Fibroblast of lung (primary cell): ENCODE data around the gene ZNF593. TPM values are rescaled to one million over a fixed set of nuclear protein-coding genes. Genes with fewer than 3 reads are reported as not detected.

Experiments used
- DNase-seq, 2 donors: peaks; one replicate each; pipeline versions ENCODE4 v3.0.0 to v3.0.0-alpha.2; 2010; ENCODE audit warnings: low read depth in 2 of 2
- H2AFZ ChIP-seq: 2 replicates; pipeline ENCODE4 v1.5.1; 2012; ENCODE audit warnings: low read length, control low read depth, inconsistent platforms
- H3K27ac ChIP-seq: 2 replicates; pipeline ENCODE4 v1.5.1; 2011; ENCODE audit warnings: low read length, control low read depth; ENCODE audit not compliant: insufficient read depth
- H3K27me3 ChIP-seq: 2 replicates; pipeline ENCODE4 v1.5.1; 2011; ENCODE audit warnings: mild to moderate bottlenecking, low read length; ENCODE audit not compliant: control insufficient read depth, insufficient read depth
- H3K36me3 ChIP-seq: 2 replicates; pipeline ENCODE4 v1.5.1; 2011; ENCODE audit warnings: low read length; ENCODE audit not compliant: control insufficient read depth, insufficient read depth
- H3K4me1 ChIP-seq: 2 replicates; pipeline ENCODE4 v1.5.1; 2011; ENCODE audit warnings: low read length; ENCODE audit not compliant: control insufficient read depth, insufficient read depth; ENCODE audit errors: extremely low read depth
- H3K4me2 ChIP-seq: 2 replicates; pipeline ENCODE4 v1.5.1; 2011; ENCODE audit warnings: low read length, control low read depth; ENCODE audit not compliant: insufficient read depth; ENCODE audit errors: extremely low read depth
- H3K4me3 ChIP-seq, 4 experiments: fragments of 200-600 bp in 1 of 4; sonication (generic) in 1 of 4; replicated peaks in 1 of 4; 2 replicates each; pipeline ENCODE4 v1.5.1; 2011 to 2016; ENCODE audit warnings: low read length in 4 of 4, low read depth in 3 of 4, mild to moderate bottlenecking in 3 of 4, control low read depth in 2 of 4, inconsistent platforms in 1 of 4, mixed read lengths in 1 of 4; ENCODE audit not compliant: insufficient read depth in 1 of 4; ENCODE audit errors: control extremely low read depth in 1 of 4
- H3K79me2 ChIP-seq: 2 replicates; pipeline ENCODE4 v1.5.1; 2012; ENCODE audit warnings: mild to moderate bottlenecking, low read length, inconsistent platforms; ENCODE audit not compliant: control insufficient read depth, insufficient read depth
- H3K9ac ChIP-seq: 2 replicates; pipeline ENCODE4 v1.5.1; 2011; ENCODE audit warnings: mild to moderate bottlenecking, low read length, control low read depth; ENCODE audit not compliant: insufficient read depth
- H3K9me3 ChIP-seq: 2 replicates; pipeline ENCODE4 v1.5.1; 2012; ENCODE audit warnings: low read depth, low read length; ENCODE audit not compliant: control insufficient read depth, insufficient read depth
- H4K20me1 ChIP-seq: 2 replicates; pipeline ENCODE4 v1.5.1; 2011; ENCODE audit warnings: low read length; ENCODE audit not compliant: control insufficient read depth, insufficient read depth; ENCODE audit errors: extremely low read depth
- EZH2 ChIP-seq: IDR thresholded peaks from 2 replicates; pipeline ENCODE4 v1.5.1; 2012; ENCODE audit warnings: low read length, control low read depth, mild to moderate bottlenecking; ENCODE audit errors: missing control alignments
- polyA plus RNA-seq, 2 donors: library from polyadenylated mRNA; depleted of rRNA in 1 of 2; stranded (reverse) in 1 of 2; unstranded in 1 of 2; fragments of >200 nt; gene quantifications; 2 replicates each; pipeline ENCODE4 v1.2.1, GENCODE V29; 2011 to 2012; ENCODE audit warnings: missing spikeins in 1 of 2
- total RNA-seq: library from RNA; depleted of rRNA; stranded (reverse); fragments of >200 nt; gene quantifications from 2 replicates; pipeline ENCODE4 v1.2.1, GENCODE V29; 2014
- TF ChIP-seq, protein P1 (sequence below), 2 donors: IDR thresholded peaks in 1 of 2; conservative IDR thresholded peaks in 1 of 2; 1 replicate in 1 of 2; 2 replicates in 1 of 2; pipeline ENCODE4 v1.5.1; 2011 to 2012; ENCODE audit warnings: low read length in 2 of 2, control low read depth in 1 of 2, inconsistent platforms in 1 of 2, low read depth in 1 of 2, mild to moderate bottlenecking in 1 of 2

The ZNF593 gene
- total and polyA plus RNA-seq, 2 donors (not counting 1 experiment from before 2014, with no cell fraction given): 17.6 to 30.7 TPM

DNA sequence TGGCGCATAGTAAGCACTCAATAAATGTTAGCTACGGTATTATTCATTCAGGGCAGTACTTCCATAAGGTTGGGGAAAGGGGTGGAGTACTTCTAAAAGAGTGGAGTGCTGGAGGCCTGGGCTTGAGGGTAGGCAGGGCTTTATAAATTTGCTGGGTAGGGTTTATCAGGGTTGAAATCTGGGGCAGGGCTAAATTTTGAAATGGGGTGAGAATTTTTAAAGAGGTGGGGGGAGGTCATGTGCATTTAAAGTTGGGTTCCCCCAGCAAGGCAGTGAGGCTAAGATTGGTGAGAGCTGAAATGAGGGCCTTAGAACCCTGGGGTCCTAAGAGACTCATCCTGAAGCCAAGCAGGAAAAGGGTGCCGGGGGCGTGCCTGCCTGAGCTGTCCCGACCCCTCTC lies 30.7 kb downstream of the ZNF593 start:
- H3K36me3 ChIP-seq: no peaks in the 10 kb centered on the region
- peaks cover 8% of the 10 kb centered on the region for H3K27me3 ChIP-seq
- no peak for TF ChIP-seq EZH2
- TF ChIP-seq, protein P1, sequence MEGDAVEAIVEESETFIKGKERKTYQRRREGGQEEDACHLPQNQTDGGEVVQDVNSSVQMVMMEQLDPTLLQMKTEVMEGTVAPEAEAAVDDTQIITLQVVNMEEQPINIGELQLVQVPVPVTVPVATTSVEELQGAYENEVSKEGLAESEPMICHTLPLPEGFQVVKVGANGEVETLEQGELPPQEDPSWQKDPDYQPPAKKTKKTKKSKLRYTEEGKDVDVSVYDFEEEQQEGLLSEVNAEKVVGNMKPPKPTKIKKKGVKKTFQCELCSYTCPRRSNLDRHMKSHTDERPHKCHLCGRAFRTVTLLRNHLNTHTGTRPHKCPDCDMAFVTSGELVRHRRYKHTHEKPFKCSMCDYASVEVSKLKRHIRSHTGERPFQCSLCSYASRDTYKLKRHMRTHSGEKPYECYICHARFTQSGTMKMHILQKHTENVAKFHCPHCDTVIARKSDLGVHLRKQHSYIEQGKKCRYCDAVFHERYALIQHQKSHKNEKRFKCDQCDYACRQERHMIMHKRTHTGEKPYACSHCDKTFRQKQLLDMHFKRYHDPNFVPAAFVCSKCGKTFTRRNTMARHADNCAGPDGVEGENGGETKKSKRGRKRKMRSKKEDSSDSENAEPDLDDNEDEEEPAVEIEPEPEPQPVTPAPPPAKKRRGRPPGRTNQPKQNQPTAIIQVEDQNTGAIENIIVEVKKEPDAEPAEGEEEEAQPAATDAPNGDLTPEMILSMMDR (conservative IDR thresholded peaks at IDR 0.05 in 1 of 2, IDR thresholded peaks at IDR 0.05 in 1 of 2; ENCODE audit: low read depth in 1 of 2, low read length in 2 of 2): no peak
- H3K9ac ChIP-seq: no peak overlapping the region
- DNase-seq: no peak
- H3K4me3 ChIP-seq: no peak overlapping the region
- no peaks in the 10 kb centered on the region for H3K79me2 ChIP-seq
- no peaks in the 10 kb centered on the region for H3K9me3 ChIP-seq
- H4K20me1 ChIP-seq: no peaks in the 10 kb centered on the region
- no peaks in the 10 kb centered on the region for H3K4me1 ChIP-seq
- no peak overlapping the region for H2AFZ ChIP-seq
- no peak overlapping the region for H3K4me2 ChIP-seq
- H3K27ac ChIP-seq: no peak overlapping the region

DNA sequence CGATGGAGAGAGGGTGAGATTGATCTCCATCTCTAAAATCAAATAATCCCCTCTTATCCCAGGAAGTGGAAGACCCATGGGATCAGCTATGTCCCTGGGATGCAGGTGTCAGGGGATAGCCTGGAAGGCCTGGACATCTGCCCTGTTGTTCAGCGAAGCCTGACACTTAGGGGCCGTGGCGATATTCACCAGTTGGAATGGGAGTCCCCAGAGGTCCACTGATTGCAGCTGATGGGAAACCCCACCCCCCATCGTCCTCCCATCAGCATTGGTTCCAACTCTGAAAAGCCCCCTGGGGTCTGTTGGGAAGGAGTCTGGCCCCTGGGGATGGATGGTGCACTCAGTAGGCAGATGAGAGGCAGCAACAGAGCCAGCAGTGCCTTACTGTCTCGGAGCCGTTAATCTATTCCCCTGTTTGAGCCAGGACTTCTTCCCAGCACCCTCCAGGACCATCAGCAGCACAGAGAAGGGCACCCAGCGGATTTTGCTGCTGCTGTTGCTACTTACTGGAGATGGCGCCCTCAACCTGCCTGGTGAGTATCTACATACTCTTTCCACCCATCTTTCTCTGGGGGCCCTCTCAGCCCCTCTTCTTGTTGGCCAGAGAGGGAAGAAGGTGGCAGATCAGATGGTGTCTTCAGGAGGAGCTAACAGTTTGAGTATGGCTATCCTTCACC lies 34.1 kb downstream of the ZNF593 start:
- TF ChIP-seq, protein P1 (conservative IDR thresholded peaks at IDR 0.05 in 1 of 2, IDR thresholded peaks at IDR 0.05 in 1 of 2; ENCODE audit: low read depth in 1 of 2, low read length in 2 of 2): no peak
- no peak for TF ChIP-seq EZH2
- no peak overlapping the region for H3K4me2 ChIP-seq
- no peak overlapping the region for H2AFZ ChIP-seq
- H3K36me3 ChIP-seq: no peaks in the 10 kb centered on the region
- H3K4me1 ChIP-seq: no peaks in the 10 kb centered on the region
- H3K9me3 ChIP-seq: no peaks in the 10 kb centered on the region
- H3K9ac ChIP-seq: no peak overlapping the region
- H3K27me3 ChIP-seq: peaks cover 4% of the 10 kb centered on the region
- H3K27ac ChIP-seq: no peak overlapping the region
- H3K4me3 ChIP-seq: no peak overlapping the region
- no peaks in the 10 kb centered on the region for H4K20me1 ChIP-seq
- no peaks in the 10 kb centered on the region for H3K79me2 ChIP-seq
- DNase-seq: no peak

DNA sequence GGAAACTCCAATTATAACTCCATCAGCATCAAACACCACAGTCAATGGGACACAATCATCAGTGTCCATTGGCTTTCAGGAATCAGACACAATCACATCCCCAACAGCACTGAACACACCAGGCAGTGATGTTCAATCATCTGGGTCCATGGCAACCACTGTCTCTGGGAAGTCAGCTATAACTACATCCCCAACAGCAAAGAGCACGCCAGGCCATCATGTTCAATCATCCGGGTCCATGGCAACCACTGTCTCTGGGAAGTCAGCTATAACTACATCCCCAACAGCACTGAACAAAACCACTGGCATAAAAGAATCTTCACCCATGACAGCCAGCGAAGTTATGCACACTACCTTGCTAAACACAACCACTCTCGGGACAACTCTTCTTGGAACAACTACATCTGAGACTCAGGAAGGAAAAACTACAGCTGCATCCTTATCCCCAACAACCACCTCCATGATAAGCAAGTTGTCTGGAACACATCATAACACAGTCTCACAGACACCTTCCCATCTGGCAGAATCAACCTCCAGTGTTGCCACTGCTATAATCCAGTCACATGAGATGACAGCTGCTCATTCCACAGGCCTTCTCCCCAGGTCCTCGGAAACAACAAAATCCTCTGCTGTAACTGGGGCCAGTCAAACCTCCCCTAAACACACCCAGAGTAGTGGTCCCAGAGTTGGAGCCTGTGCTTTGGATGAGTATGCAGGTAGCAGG lies 40.6 kb downstream of the ZNF593 start:
- Histone ChIP-seq H3K27ac (no peak overlapping the region), H2AFZ (no peak overlapping the region), H3K9ac (no peak overlapping the region), H3K27me3 (peaks cover 8% of the 10 kb centered on the region), H4K20me1 (no peaks in the 10 kb centered on the region), H3K79me2 (no peaks in the 10 kb centered on the region), H3K4me2 (no peak overlapping the region), H3K36me3 (no peaks in the 10 kb centered on the region), H3K4me1 (no peaks in the 10 kb centered on the region), H3K4me3 (no peak overlapping the region), H3K9me3 (no peaks in the 10 kb centered on the region)
- no peak for TF ChIP-seq EZH2
- TF ChIP-seq, protein P1 (conservative IDR thresholded peaks at IDR 0.05 in 1 of 2, IDR thresholded peaks at IDR 0.05 in 1 of 2; ENCODE audit: low read depth in 1 of 2, low read length in 2 of 2): no peak
- DNase-seq: no peak
